GM23338 (cell line): Measurements from ENCODE around the gene RAB31. TPM values are rescaled to one million over a fixed set of nuclear protein-coding genes. Genes with fewer than 3 reads are reported as not detected.

Source experiments
- ATAC-seq: fragments of 200-7000 bp; cut with Tn5 transposase; 3 replicates; pipeline ENCODE4 v1.9.1; 2020
- DNase-seq: peaks from one replicate; pipeline ENCODE4 v3.0.0-alpha.2; 2015; ENCODE audit warnings: low spot score
- H2AFZ ChIP-seq: fragments of 200-600 bp; sonication (generic); 2 replicates; pipeline ENCODE4 v1.8.0; 2016; ENCODE audit warnings: antibody characterized with exemption, mild to moderate bottlenecking, moderate library complexity
- H3F3A ChIP-seq: fragments of 200-600 bp; sonication (generic); replicated peaks from 2 replicates; pipeline ENCODE4 v1.8.0; 2017; ENCODE audit warnings: antibody characterized with exemption, mixed run types, low read depth
- H3K27ac ChIP-seq: fragments of 200-600 bp; sonication (generic); 2 replicates; pipeline ENCODE4 v1.6.1; 2016; ENCODE audit warnings: low read depth
- H3K27me3 ChIP-seq: fragments of 200-600 bp; sonication (generic); 2 replicates; pipeline ENCODE4 v1.8.0; 2016; ENCODE audit warnings: mild to moderate bottlenecking, mixed run types, moderate library complexity; ENCODE audit not compliant: insufficient read depth
- H3K36me3 ChIP-seq: fragments of 200-600 bp; sonication (generic); 2 replicates; pipeline ENCODE4 v1.8.0; 2016; ENCODE audit warnings: mild to moderate bottlenecking; ENCODE audit not compliant: insufficient read depth
- H3K4me1 ChIP-seq: fragments of 200-600 bp; sonication (generic); 2 replicates; pipeline ENCODE4 v1.8.0; 2016; ENCODE audit warnings: mild to moderate bottlenecking, moderate library complexity; ENCODE audit not compliant: insufficient read depth
- H3K4me2 ChIP-seq: fragments of 200-600 bp; sonication (generic); 2 replicates; pipeline ENCODE4 v1.7.1; 2017; ENCODE audit warnings: mixed run types
- H3K4me3 ChIP-seq: fragments of 200-600 bp; sonication (generic); 2 replicates; pipeline ENCODE4 v1.6.1; 2016; ENCODE audit warnings: mixed run types
- H3K79me2 ChIP-seq: fragments of 200-600 bp; sonication (generic); replicated peaks from 2 replicates; pipeline ENCODE4 v1.8.0; 2017; ENCODE audit warnings: mild to moderate bottlenecking; ENCODE audit not compliant: insufficient read depth
- H3K9me2 ChIP-seq: fragments of 200-600 bp; sonication (generic); 2 replicates; pipeline ENCODE4 v1.8.0; 2017; ENCODE audit not compliant: insufficient read depth
- H4K20me1 ChIP-seq: fragments of 200-600 bp; sonication (generic); replicated peaks from 2 replicates; pipeline ENCODE4 v1.8.0; 2017; ENCODE audit warnings: mild to moderate bottlenecking; ENCODE audit not compliant: insufficient read depth
- H3K27ac Mint-ChIP-seq: 2 replicates; pipeline ENCODE4 v1.8.0; 2020; ENCODE audit warnings: inconsistent platforms, mild to moderate bottlenecking, moderate library complexity, mixed read lengths
- H3K27me3 Mint-ChIP-seq: 3 replicates; pipeline ENCODE4 v1.8.0; 2022; ENCODE audit warnings: low read depth, mild to moderate bottlenecking, moderate library complexity, mixed read lengths, inconsistent platforms; ENCODE audit not compliant: insufficient read depth, poor library complexity
- H3K36me3 Mint-ChIP-seq: 3 replicates; pipeline ENCODE4 v1.8.0; 2021; ENCODE audit warnings: low read depth, mild to moderate bottlenecking, inconsistent platforms, moderate library complexity, mixed read lengths
- H3K4me1 Mint-ChIP-seq: 3 replicates; pipeline ENCODE4 v1.8.0; 2020; ENCODE audit warnings: mild to moderate bottlenecking, inconsistent platforms, mixed read lengths
- H3K4me3 Mint-ChIP-seq: 3 replicates; pipeline ENCODE4 v1.8.0; 2021; ENCODE audit warnings: moderate library complexity, mild to moderate bottlenecking, inconsistent platforms, mixed read lengths
- H3K9me3 Mint-ChIP-seq: 3 replicates; pipeline ENCODE4 v1.8.0; 2020; ENCODE audit warnings: moderate library complexity, mild to moderate bottlenecking, inconsistent platforms, mixed read lengths
- CREB1 ChIP-seq: fragments of 250-450 bp; sonication (Bioruptor Pico); IDR thresholded peaks from 2 replicates; pipeline ENCODE4 v1.5.0; 2020; ENCODE audit warnings: low read depth, mild to moderate bottlenecking, moderate library complexity
- CTCF ChIP-seq, 2 experiments: fragments of 200-600 bp in 1 of 2; sonication (generic) in 1 of 2; conservative IDR thresholded peaks; 2 replicates each; pipeline versions ENCODE4 v1.5.1 to v1.6.1; 2016 to 2017; ENCODE audit warnings: antibody characterized with exemption in 2 of 2, low read depth in 2 of 2, mild to moderate bottlenecking in 2 of 2, moderate library complexity in 1 of 2
- ETS1 ChIP-seq: IDR thresholded peaks from 2 replicates; pipeline ENCODE4 v1.6.1; 2016; ENCODE audit warnings: antibody characterized with exemption
- EZH2 ChIP-seq: fragments of 200-600 bp; sonication (generic); IDR thresholded peaks from one replicate; pipeline ENCODE4 v1.8.0; 2017; ENCODE audit warnings: antibody characterized with exemption, mild to moderate bottlenecking, low read depth; ENCODE audit not compliant: unreplicated experiment
- EZH2phosphoT487 ChIP-seq: fragments of 200-600 bp; sonication (generic); IDR thresholded peaks from one replicate; pipeline ENCODE4 v1.8.1; 2018; ENCODE audit warnings: antibody characterized with exemption; ENCODE audit not compliant: unreplicated experiment
- JUNB ChIP-seq: IDR thresholded peaks from one replicate; pipeline ENCODE4 v1.6.1; 2016; ENCODE audit warnings: antibody characterized with exemption; ENCODE audit not compliant: unreplicated experiment
- NANOG ChIP-seq: IDR thresholded peaks from 2 replicates; pipeline ENCODE4 v1.6.1; 2016; ENCODE audit warnings: antibody characterized with exemption, borderline replicate concordance
- POLR2AphosphoS5 ChIP-seq: IDR thresholded peaks from 2 replicates; pipeline ENCODE4 v1.6.1; 2016; ENCODE audit warnings: antibody characterized with exemption, low read depth
- REST ChIP-seq: IDR thresholded peaks from one replicate; pipeline ENCODE4 v1.6.1; 2018; ENCODE audit warnings: antibody characterized with exemption; ENCODE audit not compliant: unreplicated experiment
- STAT1 ChIP-seq: IDR thresholded peaks from one replicate; pipeline ENCODE4 v1.6.1; 2016; ENCODE audit warnings: antibody characterized with exemption; ENCODE audit not compliant: unreplicated experiment
- ZNF114 ChIP-seq: fragments of 250-450 bp; sonication (Bioruptor Pico); IDR thresholded peaks from 2 replicates; pipeline ENCODE4 v1.5.0; 2020; ENCODE audit warnings: mild to moderate bottlenecking, moderate library complexity
- ZNF331 ChIP-seq: fragments of 250-450 bp; sonication (Bioruptor Pico); IDR thresholded peaks from 2 replicates; pipeline ENCODE4 v1.5.0; 2020; ENCODE audit warnings: low read depth, mild to moderate bottlenecking, moderate library complexity
- ZNF462 ChIP-seq: fragments of 250-450 bp; sonication (Bioruptor Pico); IDR thresholded peaks from 2 replicates; pipeline ENCODE4 v1.5.0; 2020; ENCODE audit warnings: mild to moderate bottlenecking, moderate library complexity
- polyA plus RNA-seq: library from polyadenylated mRNA; unstranded; fragments of >200 nt; fragmentation: Nextera tagmentation; extraction: Ambion mirVana; gene quantifications from 2 replicates; pipeline ENCODE4 v1.2.1, GENCODE V29; 2016
- total RNA-seq: library from RNA; depleted of rRNA; stranded (reverse); fragments of >200 nt; shearing (Covaris generic); gene quantifications from 2 replicates; pipeline ENCODE4 v1.2.3, GENCODE V29; 2014

The RAB31 gene
- total and polyA plus RNA-seq, 2 experiments from 2014 or later: 33.8 to 46.1 TPM

- H3K27ac ChIP-seq: no peak overlapping the region
- H3K4me2 ChIP-seq: no peak overlapping the region
- H3K27me3 ChIP-seq: no peaks in the 10 kb centered on the region
- Mint-ChIP-seq H3K9me3 (no peaks in the 10 kb centered on the region), H3K4me3 (no peak overlapping the region), H3K4me1 (peaks cover 11% of the 10 kb centered on the region), H3K27ac (no peak overlapping the region), H3K36me3 (no peaks in the 10 kb centered on the region), H3K27me3 (peaks cover 2% of the 10 kb centered on the region)
- TF ChIP-seq REST (no peak), CREB1 (CRISPR knock-in tag) (no peak), ZNF331 (CRISPR knock-in tag) (no peak), EZH2phosphoT487 (no peak), CTCF (conservative IDR thresholded peaks at IDR 0.05; ENCODE audit: low read depth in 2 of 2) (no peak), ZNF462 (CRISPR knock-in tag) (no peak), JUNB (no peak), NANOG (no peak), ZNF114 (CRISPR knock-in tag) (no peak), POLR2AphosphoS5 (no peak), EZH2 (no peak), STAT1 (no peak), ETS1 (no peak)
- H3K9me2 ChIP-seq: no peaks in the 10 kb centered on the region
- ATAC-seq (no peak), DNase-seq (no peak)
- H3F3A ChIP-seq: no peaks in the 10 kb centered on the region
- H3K4me3 ChIP-seq: no peak overlapping the region
- no peak overlapping the region for H2AFZ ChIP-seq
- H3K4me1 ChIP-seq: peaks cover 4% of the 10 kb centered on the region; the same call in 1 of the 2 replicates
- H3K79me2 ChIP-seq: peaks cover 9% of the 10 kb centered on the region
- no peaks in the 10 kb centered on the region for H3K36me3 ChIP-seq
- 0 out of 2 replicates have a peak, but pooled peaks cover 5% of the 10 kb centered on the region for H4K20me1 ChIP-seq
Measured at GRCh38 chr18:9732031-9732430, 23.9 kb downstream of the RAB31 start.
